Spinal cord (tissue), 10 donors: ENCODE results near the gene ADGRL3. TPM values are rescaled to one million over a fixed set of nuclear protein-coding genes. Genes with fewer than 3 reads are reported as not detected.

Experiments
- DNase-seq, 6 donors: peaks; one replicate each; pipeline versions ENCODE4 v3.0.0 to v3.0.0-alpha.2; 2013 to 2015; ENCODE audit warnings: low spot score in 6 of 6, low read depth in 4 of 6
- H3K27ac ChIP-seq: one replicate; pipeline ENCODE4 v1.5.1; 2013; ENCODE audit warnings: low read depth, low read length, control low read depth
- H3K27me3 ChIP-seq: one replicate; pipeline ENCODE4 v1.6.1; 2013; ENCODE audit warnings: low read length; ENCODE audit not compliant: control insufficient read depth, insufficient read depth
- H3K36me3 ChIP-seq: one replicate; pipeline ENCODE4 v1.6.1; 2013; ENCODE audit warnings: low read length; ENCODE audit not compliant: control insufficient read depth, insufficient read depth
- H3K4me1 ChIP-seq: one replicate; pipeline ENCODE4 v1.6.1; 2013; ENCODE audit warnings: low read length; ENCODE audit not compliant: control insufficient read depth, insufficient read depth
- H3K4me3 ChIP-seq: one replicate; pipeline ENCODE4 v1.5.1; 2013; ENCODE audit warnings: low read depth, low read length, control low read depth
- H3K9me3 ChIP-seq: one replicate; pipeline ENCODE4 v1.6.1; 2013; ENCODE audit warnings: low read length; ENCODE audit not compliant: control insufficient read depth, insufficient read depth
- WGBS: methylation state at CpG from one replicate; pipeline ENCODE4 v1.1.5; 2013; ENCODE audit warnings: missing lambda C conversion rate; ENCODE audit not compliant: insufficient coverage; 5-methylcytosine and 5-hydroxymethylcytosine counted together
- polyA plus RNA-seq, 2 donors: library from polyadenylated mRNA; unstranded; fragments of 120-200 nt; gene quantifications; one replicate each; pipeline ENCODE4 v1.2.1, GENCODE V29; 2013; ENCODE audit not compliant: insufficient read length in 2 of 2
- small RNA-seq: library from RNA; depleted of rRNA; stranded (forward); fragments of <200 nt; gene quantifications from one replicate; pipeline ENCODE3, GENCODE V24; 2014; ENCODE audit warnings: low replicate concordance
- total RNA-seq, 2 donors: library from RNA; depleted of rRNA in 1 of 2; stranded (reverse); fragments of 120-200 nt in 1 of 2; fragments of >200 nt in 1 of 2; gene quantifications; one replicate each; pipeline versions ENCODE4 v1.2.3 to v1.2.4, GENCODE V29; 2013 to 2014
- donor health status: healthy.

ADGRL3 gene
- total and polyA plus RNA-seq, 4 donors: 76.2 to 220 (median 114) TPM

DNA sequence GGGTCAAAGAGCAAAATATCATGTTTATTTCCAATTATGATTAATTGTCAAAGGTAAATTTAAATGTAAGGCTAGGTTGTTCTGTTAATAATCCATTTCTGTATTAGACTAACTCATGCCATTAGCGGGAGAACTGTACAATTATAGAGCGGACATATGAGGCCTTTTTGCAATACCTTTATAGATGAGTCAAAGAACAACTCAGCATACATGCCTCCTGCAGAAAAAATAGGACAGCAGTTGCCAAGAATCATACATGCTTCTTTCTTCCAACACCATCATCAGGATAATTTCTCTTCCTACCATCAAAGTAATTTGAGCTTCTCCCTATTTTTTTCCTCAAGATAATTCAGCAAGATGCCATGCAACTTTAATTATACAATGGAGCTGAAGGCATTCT is 917.8 kb downstream of the ADGRL3 start:
- Histone ChIP-seq H3K4me3 (no peak overlapping the region), H3K4me1 (no peaks in the 10 kb centered on the region), H3K27me3 (no peaks in the 10 kb centered on the region), H3K36me3 (no peaks in the 10 kb centered on the region), H3K27ac (no peak overlapping the region), H3K9me3 (no peaks in the 10 kb centered on the region)
- DNase-seq: no peak
- WGBS: 100% methylated on average over 1 of the region's 2 CpGs

DNA sequence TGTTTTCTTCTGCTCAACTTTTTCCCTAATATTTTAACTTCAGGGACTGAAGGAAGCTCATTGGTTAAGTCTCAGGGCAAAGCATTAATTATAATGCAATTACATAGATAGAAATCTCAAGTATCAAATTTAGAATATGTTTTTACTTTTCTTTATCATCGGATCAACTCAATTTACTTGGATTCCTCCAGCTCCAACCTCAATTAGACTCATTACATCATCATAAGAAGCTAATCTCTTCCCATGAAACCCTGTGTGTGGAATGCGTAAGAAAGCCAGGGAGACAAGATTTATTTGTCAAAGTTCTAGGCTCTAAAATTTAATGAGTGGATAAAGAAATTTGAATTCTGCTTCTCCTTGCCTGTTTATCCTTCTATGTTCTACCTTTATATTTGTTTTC is 918.4 kb downstream of the ADGRL3 start:
- Histone ChIP-seq H3K9me3 (no peaks in the 10 kb centered on the region), H3K27me3 (no peaks in the 10 kb centered on the region), H3K4me3 (no peak overlapping the region), H3K4me1 (no peaks in the 10 kb centered on the region), H3K27ac (no peak overlapping the region), H3K36me3 (no peaks in the 10 kb centered on the region)
- no CpG with 5 or more reads among the region's 2 CpGs for WGBS
- no peak for DNase-seq

DNA sequence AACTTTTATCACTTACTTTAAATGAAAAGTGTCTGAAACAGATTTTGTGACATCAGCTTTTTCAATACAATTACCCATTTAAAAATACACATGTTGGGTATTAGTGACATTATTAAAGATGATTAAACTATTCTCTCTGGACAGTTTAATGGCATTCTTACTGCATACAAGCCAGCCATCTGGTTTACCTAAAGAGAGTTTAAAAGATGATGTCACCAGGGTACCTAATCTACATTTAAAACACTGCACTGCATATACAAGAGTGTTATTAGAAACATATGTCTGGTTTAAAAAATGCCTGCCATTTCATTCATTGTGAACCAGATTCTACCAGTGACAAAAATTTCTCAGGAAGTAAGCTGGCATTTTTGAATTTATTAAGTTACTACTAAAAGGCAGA is 919.1 kb downstream of the ADGRL3 start:
- Histone ChIP-seq H3K27ac (no peak overlapping the region), H3K4me1 (no peaks in the 10 kb centered on the region), H3K27me3 (no peaks in the 10 kb centered on the region), H3K4me3 (no peak overlapping the region), H3K9me3 (no peaks in the 10 kb centered on the region), H3K36me3 (no peaks in the 10 kb centered on the region)
- DNase-seq: no peak

DNA sequence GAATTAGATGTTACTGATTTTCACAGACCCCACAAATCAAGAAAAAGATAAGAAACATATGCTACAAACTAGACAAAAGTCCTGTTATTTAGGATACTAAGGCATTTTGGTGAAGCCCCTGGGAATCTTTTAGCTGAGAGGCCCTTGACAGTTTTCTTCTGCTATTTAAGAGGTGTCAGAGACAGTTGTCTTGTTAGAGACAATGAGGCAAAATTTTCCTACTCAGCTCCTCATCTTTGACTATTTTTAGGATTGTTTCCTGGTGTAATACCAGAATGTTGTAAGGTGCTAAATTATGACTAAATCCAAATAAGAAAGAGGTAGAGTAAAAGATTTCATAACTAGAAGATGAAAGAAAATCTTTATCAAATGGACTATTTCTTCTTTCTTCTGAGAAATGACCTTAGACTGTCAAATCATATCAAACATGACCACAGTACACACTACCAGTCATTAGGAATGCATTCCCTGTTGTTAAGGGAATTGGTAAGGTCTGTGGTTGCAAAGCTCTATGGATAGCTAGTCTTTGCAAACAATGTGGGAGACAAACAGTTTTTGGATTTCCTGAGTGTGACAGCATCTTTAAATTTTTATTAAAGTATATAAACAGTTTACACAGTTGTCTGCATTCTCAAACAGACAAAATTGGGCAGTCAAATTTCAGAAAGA is 926.1 kb downstream of the ADGRL3 start:
- no peaks in the 10 kb centered on the region for H3K36me3 ChIP-seq
- H3K27me3 ChIP-seq: no peaks in the 10 kb centered on the region
- H3K4me3 ChIP-seq: no peak overlapping the region
- H3K27ac ChIP-seq: no peak overlapping the region
- no peaks in the 10 kb centered on the region for H3K4me1 ChIP-seq
- H3K9me3 ChIP-seq: no peaks in the 10 kb centered on the region
- no peak for DNase-seq

Small RNAs within 50 kb of the gene (small RNA-seq; reads per million reads assigned to genes)
- gene RF00019: not detected
